T-helper 1 cell (primary cell): ENCODE data around the gene FOSL2.
A peak's percentile ranks its signal among the peaks of the same experiment; 100 is the strongest.

ENCODE experiments used
- DNase-seq, 5 donors: peaks; one replicate each; pipeline ENCODE4 v3.0.0-alpha.2; 2012 to 2020

Gene FOSL2

DNA sequence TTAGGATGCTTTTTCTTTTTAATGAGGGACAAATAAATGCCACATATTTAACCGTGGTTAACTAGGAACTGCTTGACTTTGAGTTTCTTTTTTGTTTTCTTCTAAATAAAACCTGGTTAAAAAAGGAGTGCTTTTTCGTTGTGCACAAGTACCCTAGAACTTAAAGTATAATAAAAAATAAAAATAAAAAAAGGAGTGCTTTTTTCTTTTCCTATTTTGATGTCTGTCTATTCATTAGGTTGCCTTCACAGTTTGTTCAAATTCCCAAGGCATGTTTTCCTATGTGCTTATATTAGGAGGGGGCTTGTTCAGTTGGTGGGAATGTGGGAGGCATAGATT, 4.4 kb downstream of the FOSL2 start:
- DNase-seq: no peak

DNA sequence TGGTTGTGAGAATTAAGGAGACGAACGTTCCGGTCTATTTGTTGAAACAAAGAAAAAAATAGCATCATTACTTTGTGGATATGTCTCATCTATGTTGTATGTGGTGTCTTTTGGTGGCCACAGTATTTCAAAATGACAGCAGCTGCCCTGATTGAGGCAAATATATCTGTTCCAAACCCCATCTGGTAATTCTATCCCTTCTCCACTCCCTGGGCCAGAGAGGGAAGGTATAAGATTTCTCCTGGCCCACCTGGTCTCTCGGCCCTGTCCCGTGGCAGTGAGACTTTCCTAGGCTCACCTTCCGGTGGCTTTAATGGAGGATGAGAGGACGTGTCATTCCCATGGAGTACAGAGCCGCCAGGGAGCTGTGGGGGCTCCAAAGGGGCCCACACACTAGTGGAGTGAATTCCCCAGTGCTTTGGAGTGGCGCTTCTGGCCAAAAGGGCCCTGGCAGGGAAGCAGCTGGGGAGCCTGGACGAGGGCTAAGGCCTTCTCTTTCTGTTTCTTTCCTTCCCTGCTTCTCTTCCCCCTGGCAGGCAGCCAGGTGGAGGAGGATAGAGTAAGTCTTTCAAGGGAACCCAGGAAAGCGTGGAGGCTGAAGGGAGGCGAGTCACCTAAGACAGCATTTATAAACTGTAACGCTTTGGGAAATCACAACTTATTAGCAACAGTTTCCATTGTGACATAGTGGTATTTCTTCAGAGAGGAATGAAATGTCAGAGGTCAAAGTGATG, 5.6 kb downstream of the FOSL2 start:
- DNase-seq: no peak

DNA sequence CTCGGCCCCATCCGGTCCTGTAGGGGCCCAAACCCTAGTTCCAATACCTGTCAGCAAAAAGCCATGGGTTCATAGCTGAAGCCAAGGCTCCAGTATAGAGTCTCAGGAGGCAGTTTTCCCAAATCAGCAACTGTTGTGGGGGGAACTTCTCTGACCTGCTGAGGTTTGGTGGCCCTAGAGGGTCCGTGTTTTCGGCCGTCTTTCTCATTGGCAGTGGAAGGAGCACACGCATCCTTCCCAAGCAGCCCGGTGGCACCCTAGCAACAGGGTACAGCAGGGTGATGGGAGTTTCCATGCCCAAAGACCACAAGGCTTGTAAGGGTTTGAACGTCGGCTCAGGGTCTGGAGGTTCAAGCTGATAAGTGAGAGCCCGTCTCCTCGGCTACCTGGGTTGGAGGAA, 6.6 kb downstream of the FOSL2 start:
- DNase-seq: no peak

- DNase-seq: no peak
These were observed 7.3 kb downstream of the FOSL2 start for GRCh38 chr2:28399956-28400355.

- no peak for DNase-seq
These were observed 7.8 kb downstream of the FOSL2 start for GRCh38 chr2:28400419-28400818.

DNA sequence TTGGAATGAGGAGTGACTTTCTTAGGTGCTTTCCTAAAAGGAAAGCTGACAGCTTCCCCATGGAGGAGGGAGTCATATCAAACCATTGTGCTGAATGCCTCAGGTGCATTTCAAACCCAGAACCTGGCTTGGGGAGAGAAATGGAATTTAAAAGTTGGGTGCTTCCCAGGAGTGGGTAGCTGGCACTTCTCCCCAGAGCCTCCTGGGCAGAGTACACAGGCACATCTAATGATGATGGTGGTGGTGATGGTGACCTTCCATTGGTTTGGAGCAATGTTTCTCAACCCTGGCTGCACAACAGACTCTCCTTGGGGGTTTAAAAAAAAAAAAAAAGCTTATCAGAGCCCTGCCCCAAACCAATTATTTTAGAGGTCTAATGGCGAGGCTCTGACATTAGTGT, 8.3 kb downstream of the FOSL2 start:
- DNase-seq: no peak

DNA sequence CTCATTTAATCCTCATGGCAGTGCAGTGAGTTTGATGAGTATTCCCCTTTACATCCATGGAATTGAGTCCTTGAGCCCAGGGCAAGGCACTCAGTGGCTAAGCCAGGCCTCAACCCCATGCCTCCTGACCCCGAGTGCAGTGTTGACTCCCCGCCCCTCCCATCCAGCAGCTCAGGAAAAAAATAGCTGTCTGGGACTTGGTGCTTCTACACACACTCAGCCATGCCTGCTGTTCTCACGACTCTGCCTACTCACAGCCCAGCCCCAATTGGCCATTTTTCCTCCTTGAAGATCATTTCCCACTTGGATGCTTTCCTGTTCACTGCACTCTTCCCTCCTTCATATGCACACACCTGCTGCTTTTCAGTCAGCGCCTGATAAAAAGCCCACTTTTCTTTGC, 8.8 kb downstream of the FOSL2 start:
- DNase-seq: no peak

DNA sequence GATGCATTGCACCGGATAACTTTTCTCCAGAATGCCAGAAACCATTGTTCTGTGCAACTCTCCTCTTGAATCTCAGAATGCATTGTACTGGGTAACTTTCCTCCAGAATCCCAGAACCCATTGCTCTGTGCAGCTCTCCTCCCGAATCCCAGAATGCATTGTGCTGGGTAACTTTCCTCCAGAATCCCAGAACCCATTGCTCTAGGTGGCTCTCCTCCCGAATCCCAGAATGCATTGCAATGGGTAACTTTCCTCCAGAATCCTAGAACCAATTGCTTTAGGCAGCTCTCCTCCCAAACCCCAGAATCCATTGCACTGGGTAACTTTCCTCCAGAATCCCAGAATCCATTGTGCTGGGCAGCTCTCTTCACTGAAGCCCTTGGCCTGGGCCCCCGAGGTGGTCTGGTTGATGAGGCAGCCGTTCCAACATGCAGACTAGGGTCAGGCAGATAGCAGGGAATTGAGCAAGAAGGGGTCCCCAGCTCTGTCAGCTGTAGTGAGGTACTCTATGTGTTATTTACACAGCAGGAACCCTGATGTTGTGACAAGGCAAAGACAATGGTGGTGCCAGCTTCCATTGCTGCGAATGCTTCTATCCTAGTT, 9.4 kb downstream of the FOSL2 start:
- DNase-seq: no peak

GRCh38 chr2:28403370-28403956, 10.8 kb downstream of the FOSL2 start:
- DNase-seq: no peak

- DNase-seq: no peak
These were observed 11.4 kb downstream of the FOSL2 start for GRCh38 chr2:28404086-28404485.

DNA sequence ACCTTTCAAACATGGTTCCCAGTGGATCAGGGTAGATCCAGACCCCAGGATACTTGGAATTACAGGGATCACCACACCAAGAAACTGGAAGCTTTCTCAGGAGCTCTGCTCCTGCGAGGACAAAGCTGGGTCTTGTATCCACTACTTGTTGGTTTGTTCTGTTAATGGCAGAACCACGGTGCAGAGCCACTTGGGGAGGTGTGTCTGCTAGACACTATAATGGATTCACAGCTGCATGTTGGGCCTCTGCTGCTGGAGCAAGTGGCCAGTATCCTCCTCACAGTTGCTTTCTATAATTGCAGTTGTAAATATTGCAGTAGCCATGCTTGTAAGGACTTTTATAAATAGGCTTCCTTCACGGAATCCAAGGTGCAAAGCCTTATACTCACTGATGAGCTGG, 12.9 kb downstream of the FOSL2 start:
- DNase-seq: no peak

- peak in 4 of 5 donors; percentile 30 to 63 (median 59) for DNase-seq
These were observed 13.8 kb downstream of the FOSL2 start for GRCh38 chr2:28406276-28407096.

GRCh38 chr2:28407131-28407975, 14.7 kb downstream of the FOSL2 start:
- no peak for DNase-seq

GRCh38 chr2:28407976-28408690, 15.5 kb downstream of the FOSL2 start:
- no peak for DNase-seq

DNA sequence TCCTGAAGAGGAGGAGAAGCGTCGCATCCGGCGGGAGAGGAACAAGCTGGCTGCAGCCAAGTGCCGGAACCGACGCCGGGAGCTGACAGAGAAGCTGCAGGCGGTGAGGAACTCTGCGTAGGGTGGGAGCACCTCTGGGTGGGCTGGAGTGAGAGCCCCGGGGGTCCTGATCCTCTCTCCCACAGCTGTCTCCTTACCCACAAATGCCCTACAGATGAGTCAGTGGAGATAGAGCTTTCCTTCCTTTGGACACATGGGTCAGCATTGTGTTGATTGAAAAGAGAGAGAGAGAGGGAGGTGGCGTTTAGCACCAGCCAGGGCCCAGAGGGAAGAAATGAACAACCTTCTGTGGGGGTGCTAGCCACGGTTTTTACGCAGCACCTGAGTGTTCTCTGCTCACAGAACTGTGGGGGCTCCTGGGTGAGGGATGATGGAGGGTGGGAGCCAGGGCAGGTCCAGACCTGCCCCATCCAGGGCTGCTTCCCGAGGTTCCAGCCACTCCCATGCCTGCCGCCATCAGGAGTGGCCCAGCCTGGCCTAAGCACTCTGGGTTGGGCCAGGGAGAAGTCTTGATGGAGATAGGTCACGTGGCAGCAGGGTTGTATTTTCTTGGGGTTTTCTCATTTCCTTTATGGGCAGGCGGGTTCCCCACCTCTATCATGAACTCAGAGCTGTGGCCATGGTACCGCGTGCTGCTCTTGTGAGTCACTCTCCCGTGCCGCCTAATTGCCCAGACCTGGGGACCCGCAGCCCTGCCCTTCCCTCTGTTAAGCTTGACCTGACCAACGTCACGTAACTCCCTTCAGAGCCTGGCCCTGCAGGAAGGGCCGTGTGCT, 16.3 kb downstream of the FOSL2 start:
- DNase-seq: peak; percentile 48 to 83 (median 61)

GRCh38 chr2:28411166-28411755, 18.6 kb downstream of the FOSL2 start:
- no peak for DNase-seq

DNA sequence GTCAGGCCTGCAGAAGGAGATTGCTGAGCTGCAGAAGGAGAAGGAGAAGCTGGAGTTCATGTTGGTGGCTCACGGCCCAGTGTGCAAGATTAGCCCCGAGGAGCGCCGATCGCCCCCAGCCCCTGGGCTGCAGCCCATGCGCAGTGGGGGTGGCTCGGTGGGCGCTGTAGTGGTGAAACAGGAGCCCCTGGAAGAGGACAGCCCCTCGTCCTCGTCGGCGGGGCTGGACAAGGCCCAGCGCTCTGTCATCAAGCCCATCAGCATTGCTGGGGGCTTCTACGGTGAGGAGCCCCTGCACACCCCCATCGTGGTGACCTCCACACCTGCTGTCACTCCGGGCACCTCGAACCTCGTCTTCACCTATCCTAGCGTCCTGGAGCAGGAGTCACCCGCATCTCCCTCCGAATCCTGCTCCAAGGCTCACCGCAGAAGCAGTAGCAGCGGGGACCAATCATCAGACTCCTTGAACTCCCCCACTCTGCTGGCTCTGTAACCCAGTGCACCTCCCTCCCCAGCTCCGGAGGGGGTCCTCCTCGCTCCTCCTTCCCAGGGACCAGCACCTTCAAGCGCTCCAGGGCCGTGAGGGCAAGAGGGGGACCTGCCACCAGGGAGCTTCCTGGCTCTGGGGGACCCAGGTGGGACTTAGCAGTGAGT, 19.4 kb downstream of the FOSL2 start:
- no peak for DNase-seq

DNA sequence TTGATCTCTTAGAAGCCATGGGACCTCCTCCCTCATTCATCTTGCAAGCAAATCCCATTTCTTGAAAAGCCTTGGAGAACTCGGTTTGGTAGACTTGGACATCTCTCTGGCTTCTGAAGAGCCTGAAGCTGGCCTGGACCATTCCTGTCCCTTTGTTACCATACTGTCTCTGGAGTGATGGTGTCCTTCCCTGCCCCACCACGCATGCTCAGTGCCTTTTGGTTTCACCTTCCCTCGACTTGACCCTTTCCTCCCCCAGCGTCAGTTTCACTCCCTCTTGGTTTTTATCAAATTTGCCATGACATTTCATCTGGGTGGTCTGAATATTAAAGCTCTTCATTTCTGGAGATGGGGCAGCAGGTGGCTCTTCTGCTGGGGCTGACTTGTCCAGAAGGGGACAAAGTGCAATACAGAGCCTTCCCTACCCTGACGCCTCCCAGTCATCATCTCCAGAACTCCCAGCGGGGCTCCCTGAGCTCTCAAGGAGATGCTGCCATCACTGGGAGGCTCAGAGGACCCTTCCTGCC, 20.0 kb downstream of the FOSL2 start:
- DNase-seq: no peak

DNA sequence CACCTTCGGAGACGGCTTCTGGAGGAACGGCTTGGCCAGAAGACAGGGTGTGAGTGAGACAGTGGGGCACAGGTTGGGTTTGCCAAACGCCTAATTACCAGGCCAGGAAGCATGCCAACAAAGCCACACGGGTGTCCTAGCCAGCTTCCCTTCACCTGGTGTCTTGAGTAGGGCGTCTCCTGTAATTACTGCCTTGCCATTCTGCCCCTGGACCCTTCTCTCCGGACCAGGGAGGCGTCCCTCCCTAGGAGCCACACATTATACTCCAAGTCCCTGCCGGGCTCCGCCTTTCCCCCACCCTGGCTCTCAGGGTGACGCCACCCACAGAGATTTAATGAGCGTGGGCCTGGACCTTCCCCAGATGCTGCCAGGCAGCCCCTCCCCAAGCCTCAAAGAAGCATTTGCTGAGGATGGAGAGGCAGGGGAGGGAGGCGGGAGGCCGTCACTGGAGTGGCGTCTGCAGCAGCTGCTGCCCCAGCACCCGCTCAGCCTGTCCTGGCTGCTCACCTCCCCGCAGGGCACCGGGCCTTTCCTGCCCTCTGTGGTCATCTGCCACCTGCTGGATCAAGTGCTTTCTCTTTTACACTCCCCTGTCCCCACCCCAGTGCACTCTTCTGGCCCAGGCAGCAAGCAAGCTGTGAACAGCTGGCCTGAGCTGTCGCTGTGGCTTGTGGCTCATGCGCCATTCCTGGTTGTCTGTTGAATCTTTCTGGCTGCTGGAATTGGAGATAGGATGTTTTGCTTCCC, 20.7 kb downstream of the FOSL2 start:
- no peak for DNase-seq
